HCT116 (cell line): Measurements from ENCODE around the gene IL1RL1.

Experiments
- POLR2A ChIP-seq: IDR thresholded peaks from 2 replicates; pipeline ENCODE4 v1.7.0; 2011; ENCODE audit warnings: borderline replicate concordance; ENCODE audit not compliant: insufficient read depth, insufficient read length; ENCODE audit errors: extremely low read depth
- RAD21 ChIP-seq: IDR thresholded peaks from 2 replicates; pipeline ENCODE4 v1.6.1; 2012; ENCODE audit warnings: low read depth, mild to moderate bottlenecking
- TF ChIP-seq, protein P1 (sequence below): IDR thresholded peaks from 2 replicates; pipeline ENCODE4 v1.6.1; 2012
- TF ChIP-seq, protein P2 (sequence below), 3 experiments: fragments of 200-600 bp in 1 of 3; sonication (generic) in 1 of 3; IDR thresholded peaks in 2 of 3; conservative IDR thresholded peaks in 1 of 3; 2 replicates each; pipeline ENCODE4 v1.5.1; 2012 to 2017; ENCODE audit warnings: low read depth in 2 of 3, low read length in 2 of 3, antibody characterized with exemption in 1 of 3, borderline replicate concordance in 1 of 3, control low read depth in 1 of 3, mild to moderate bottlenecking in 1 of 3, mixed read lengths in 1 of 3, mixed run types in 1 of 3, moderate library complexity in 1 of 3; ENCODE audit not compliant: insufficient read depth in 1 of 3

DNA sequence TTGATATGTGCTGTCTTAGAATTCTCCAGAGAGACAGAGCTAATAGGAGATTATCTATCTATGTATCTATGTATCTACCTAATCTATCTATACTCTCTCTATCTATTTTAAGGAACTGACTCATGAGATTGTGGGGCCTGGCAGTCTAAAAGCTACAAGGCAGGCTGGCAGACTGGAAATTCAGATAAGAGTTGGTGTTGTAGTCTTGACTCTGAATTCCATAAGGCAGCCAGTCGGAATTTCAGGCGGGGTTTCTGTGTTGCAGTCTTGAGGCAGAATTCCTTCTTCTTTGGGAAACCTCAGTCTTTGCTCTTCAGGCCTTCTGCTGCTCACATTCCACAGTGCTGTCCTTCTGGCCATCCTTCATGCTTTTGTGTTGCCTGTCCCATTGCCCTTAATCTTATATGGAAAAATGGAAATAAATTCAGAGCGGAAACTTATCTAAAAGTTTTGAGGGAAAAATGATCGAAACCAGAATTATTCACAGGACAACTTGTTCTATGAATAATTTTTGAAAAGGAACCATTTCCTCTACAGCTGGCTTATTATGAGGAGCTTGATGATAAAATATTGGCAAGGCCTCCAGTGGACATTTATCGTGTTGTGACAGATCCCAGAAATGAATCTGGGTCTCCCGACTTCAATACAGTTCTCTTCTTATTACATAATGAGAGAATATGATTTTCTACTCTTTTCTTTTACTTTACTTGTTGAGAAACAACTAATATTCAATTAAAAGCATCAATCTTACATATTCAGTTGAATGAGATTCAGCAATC lies 10.8 kb downstream of the IL1RL1 start:
- TF ChIP-seq, protein P1, sequence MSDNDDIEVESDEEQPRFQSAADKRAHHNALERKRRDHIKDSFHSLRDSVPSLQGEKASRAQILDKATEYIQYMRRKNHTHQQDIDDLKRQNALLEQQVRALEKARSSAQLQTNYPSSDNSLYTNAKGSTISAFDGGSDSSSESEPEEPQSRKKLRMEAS: no peak
- TF ChIP-seq POLR2A (no peak), RAD21 (no peak)
- TF ChIP-seq, protein P2, sequence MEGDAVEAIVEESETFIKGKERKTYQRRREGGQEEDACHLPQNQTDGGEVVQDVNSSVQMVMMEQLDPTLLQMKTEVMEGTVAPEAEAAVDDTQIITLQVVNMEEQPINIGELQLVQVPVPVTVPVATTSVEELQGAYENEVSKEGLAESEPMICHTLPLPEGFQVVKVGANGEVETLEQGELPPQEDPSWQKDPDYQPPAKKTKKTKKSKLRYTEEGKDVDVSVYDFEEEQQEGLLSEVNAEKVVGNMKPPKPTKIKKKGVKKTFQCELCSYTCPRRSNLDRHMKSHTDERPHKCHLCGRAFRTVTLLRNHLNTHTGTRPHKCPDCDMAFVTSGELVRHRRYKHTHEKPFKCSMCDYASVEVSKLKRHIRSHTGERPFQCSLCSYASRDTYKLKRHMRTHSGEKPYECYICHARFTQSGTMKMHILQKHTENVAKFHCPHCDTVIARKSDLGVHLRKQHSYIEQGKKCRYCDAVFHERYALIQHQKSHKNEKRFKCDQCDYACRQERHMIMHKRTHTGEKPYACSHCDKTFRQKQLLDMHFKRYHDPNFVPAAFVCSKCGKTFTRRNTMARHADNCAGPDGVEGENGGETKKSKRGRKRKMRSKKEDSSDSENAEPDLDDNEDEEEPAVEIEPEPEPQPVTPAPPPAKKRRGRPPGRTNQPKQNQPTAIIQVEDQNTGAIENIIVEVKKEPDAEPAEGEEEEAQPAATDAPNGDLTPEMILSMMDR (IDR thresholded peaks at IDR 0.05 in 2 of 3, conservative IDR thresholded peaks at IDR 0.05 in 1 of 3; ENCODE audit: borderline replicate concordance in 1 of 3, insufficient read depth in 1 of 3, low read depth in 2 of 3, low read length in 2 of 3): no peak
